ENCODE measurements around the gene GGCT.

- no peak for TF ChIP-seq ISL1 (CRISPR knock-in tag; IDR thresholded peaks at IDR 0.05)
- TF ChIP-seq ZC3H10 (CRISPR knock-in tag; IDR thresholded peaks at IDR 0.05) = no peak
- TF ChIP-seq, protein P1, sequence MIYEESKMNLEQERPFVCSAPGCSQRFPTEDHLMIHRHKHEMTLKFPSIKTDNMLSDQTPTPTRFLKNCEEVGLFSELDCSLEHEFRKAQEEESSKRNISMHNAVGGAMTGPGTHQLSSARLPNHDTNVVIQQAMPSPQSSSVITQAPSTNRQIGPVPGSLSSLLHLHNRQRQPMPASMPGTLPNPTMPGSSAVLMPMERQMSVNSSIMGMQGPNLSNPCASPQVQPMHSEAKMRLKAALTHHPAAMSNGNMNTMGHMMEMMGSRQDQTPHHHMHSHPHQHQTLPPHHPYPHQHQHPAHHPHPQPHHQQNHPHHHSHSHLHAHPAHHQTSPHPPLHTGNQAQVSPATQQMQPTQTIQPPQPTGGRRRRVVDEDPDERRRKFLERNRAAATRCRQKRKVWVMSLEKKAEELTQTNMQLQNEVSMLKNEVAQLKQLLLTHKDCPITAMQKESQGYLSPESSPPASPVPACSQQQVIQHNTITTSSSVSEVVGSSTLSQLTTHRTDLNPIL (CRISPR knock-in tag; IDR thresholded peaks at IDR 0.05; ENCODE audit: low read depth) = no peak
Observed at GRCh38 chr7:30447466-30447865, 57.2 kb downstream of the GGCT start.

Data from SK-N-SH treated with all-trans-retinoic acid at 6 μM for 48 hours (cell line).